AG09309 (cell line): ENCODE results near the gene CFTR.
"Not testable (repeated sequence)": the region's sequence is repeated elsewhere in the genome, so short reads cannot be mapped to it uniquely, and the experiment has no call there.

ENCODE experiments used
- DNase-seq: peaks from one replicate; pipeline ENCODE4 v3.0.0-alpha.2; 2010; ENCODE audit warnings: low read depth
- H3K4me3 ChIP-seq: 2 replicates; pipeline ENCODE4 v1.5.1; 2011; ENCODE audit warnings: mild to moderate bottlenecking, low read depth, low read length, moderate library complexity; ENCODE audit not compliant: control insufficient read depth
- CTCF ChIP-seq: IDR thresholded peaks from 2 replicates; pipeline ENCODE4 v1.5.1; 2011; ENCODE audit warnings: mild to moderate bottlenecking, low read depth, low read length, inconsistent platforms; ENCODE audit not compliant: insufficient read depth, control insufficient read depth; ENCODE audit errors: missing control alignments

Gene CFTR

GRCh38 chr7:117492649-117493048 is 12.8 kb downstream of the CFTR start:
- TF ChIP-seq CTCF, result no peak
- H3K4me3 ChIP-seq, result no peak overlapping the region
- DNase-seq, result no peak

- H3K4me3 ChIP-seq, result no peak overlapping the region
- no peak for TF ChIP-seq CTCF
- no peak for DNase-seq
These were observed 13.6 kb downstream of the CFTR start for GRCh38 chr7:117493460-117493859.

- no peak for DNase-seq
- no peak overlapping the region for H3K4me3 ChIP-seq
- no peak for TF ChIP-seq CTCF
These were observed 15.5 kb downstream of the CFTR start for GRCh38 chr7:117495308-117495707.

GRCh38 chr7:117502331-117502730 is 22.5 kb downstream of the CFTR start:
- no peak overlapping the region for H3K4me3 ChIP-seq
- DNase-seq, result no peak
- no peak for TF ChIP-seq CTCF

GRCh38 chr7:117505238-117505637 is 25.4 kb downstream of the CFTR start:
- DNase-seq, result no peak
- no peak for TF ChIP-seq CTCF

GRCh38 chr7:117508676-117509075 is 28.9 kb downstream of the CFTR start:
- DNase-seq, result no peak
- no peak overlapping the region for H3K4me3 ChIP-seq
- TF ChIP-seq CTCF, result no peak

More at GRCh38 chr7:117505238-117505637, 25.4 kb downstream of the CFTR start:
- H3K4me3 ChIP-seq, result no peak overlapping the region

GRCh38 chr7:117517194-117517593 is 37.4 kb downstream of the CFTR start:
- H3K4me3 ChIP-seq, DNase-seq: not testable (repeated sequence)
